ENCODE data around the gene NAV1.

DNA sequence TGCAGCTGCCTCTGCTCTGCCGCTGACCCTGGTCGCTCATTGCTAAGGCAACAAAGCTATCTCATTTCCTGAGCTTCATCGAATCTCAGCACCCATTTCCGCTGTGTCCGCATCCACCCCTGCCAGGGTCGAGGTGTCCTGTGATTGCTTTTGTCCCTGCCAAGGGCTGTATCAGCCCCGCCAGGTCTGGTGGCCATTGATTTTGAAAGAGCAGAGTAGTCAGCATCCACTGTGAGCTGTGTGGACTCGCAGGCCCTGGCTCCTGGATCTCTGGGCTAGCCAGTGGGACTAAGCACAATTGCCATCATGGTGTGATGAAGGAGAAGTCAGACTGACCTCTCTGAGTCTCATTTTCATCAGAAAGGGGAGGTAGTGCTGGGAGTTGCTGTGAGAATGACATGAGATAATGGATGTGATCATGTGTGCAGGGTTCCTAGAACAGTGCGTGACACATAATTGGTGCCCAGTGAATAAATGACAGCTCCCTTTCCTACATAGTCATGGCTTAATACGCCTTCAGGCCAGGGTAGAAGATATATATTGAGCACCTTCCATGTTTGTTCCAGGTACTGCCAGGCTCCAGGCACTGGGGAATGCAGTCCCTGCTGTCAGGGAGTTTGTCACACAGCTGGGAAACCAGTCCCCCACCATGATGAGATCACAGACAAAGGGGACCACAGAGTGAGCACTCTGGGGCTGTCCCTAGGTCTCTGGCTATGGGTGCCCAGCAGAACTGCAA is 32.1 kb downstream of the NAV1 start:
- TF ChIP-seq, protein P1, sequence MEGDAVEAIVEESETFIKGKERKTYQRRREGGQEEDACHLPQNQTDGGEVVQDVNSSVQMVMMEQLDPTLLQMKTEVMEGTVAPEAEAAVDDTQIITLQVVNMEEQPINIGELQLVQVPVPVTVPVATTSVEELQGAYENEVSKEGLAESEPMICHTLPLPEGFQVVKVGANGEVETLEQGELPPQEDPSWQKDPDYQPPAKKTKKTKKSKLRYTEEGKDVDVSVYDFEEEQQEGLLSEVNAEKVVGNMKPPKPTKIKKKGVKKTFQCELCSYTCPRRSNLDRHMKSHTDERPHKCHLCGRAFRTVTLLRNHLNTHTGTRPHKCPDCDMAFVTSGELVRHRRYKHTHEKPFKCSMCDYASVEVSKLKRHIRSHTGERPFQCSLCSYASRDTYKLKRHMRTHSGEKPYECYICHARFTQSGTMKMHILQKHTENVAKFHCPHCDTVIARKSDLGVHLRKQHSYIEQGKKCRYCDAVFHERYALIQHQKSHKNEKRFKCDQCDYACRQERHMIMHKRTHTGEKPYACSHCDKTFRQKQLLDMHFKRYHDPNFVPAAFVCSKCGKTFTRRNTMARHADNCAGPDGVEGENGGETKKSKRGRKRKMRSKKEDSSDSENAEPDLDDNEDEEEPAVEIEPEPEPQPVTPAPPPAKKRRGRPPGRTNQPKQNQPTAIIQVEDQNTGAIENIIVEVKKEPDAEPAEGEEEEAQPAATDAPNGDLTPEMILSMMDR (IDR thresholded peaks at IDR 0.05 in 2 of 3, conservative IDR thresholded peaks at IDR 0.05 in 1 of 3; ENCODE audit: insufficient read depth in 2 of 3, low read depth in 1 of 3, low read length in 3 of 3) = no peak
- TF ChIP-seq SREBF2 (CRISPR knock-in tag; IDR thresholded peaks at IDR 0.05) (no peak), ZZZ3 (IDR thresholded peaks at IDR 0.05) (no peak)

All from K562 (cell line).